Parathyroid adenoma (tissue), 2 donors: ENCODE data around the gene PCDHGB6.
"Not testable (repeated sequence)": the region's sequence is repeated elsewhere in the genome, so short reads cannot be mapped to it uniquely, and the experiment has no call there.

Experiments
- H2AFZ ChIP-seq: fragments of 300-600 bp; sonication (generic); one replicate; pipeline ENCODE4 v1.7.0; 2017; ENCODE audit warnings: antibody characterized with exemption, mild to moderate bottlenecking
- H3K27ac ChIP-seq: fragments of 300-600 bp; sonication (generic); one replicate; pipeline ENCODE4 v1.7.0; 2017
- H3K27me3 ChIP-seq: fragments of 300-600 bp; sonication (generic); one replicate; pipeline ENCODE4 v1.7.0; 2017; ENCODE audit warnings: low read length; ENCODE audit not compliant: control insufficient read depth, insufficient read depth
- H3K36me3 ChIP-seq: fragments of 300-600 bp; sonication (generic); one replicate; pipeline ENCODE4 v1.7.0; 2017; ENCODE audit warnings: low read length; ENCODE audit not compliant: control insufficient read depth, insufficient read depth
- H3K4me1 ChIP-seq: fragments of 300-600 bp; sonication (generic); one replicate; pipeline ENCODE4 v1.7.0; 2017; ENCODE audit warnings: control low read depth
- H3K4me2 ChIP-seq: fragments of 300-600 bp; sonication (generic); one replicate; pipeline ENCODE4 v1.7.0; 2017; ENCODE audit warnings: low read length
- H3K4me3 ChIP-seq: fragments of 300-600 bp; sonication (generic); one replicate; pipeline ENCODE4 v1.7.0; 2017; ENCODE audit warnings: low read depth, low read length
- H3K79me2 ChIP-seq: fragments of 300-600 bp; sonication (generic); one replicate; pipeline ENCODE4 v1.7.0; 2017; ENCODE audit warnings: control low read depth
- H3K9ac ChIP-seq: fragments of 300-600 bp; sonication (generic); one replicate; pipeline ENCODE4 v1.7.0; 2017; ENCODE audit warnings: mild to moderate bottlenecking
- H3K9me3 ChIP-seq: fragments of 300-600 bp; sonication (generic); one replicate; pipeline ENCODE4 v1.7.0; 2017; ENCODE audit warnings: low read length; ENCODE audit not compliant: control insufficient read depth
- CTCF ChIP-seq: fragments of 300-600 bp; sonication (generic); IDR thresholded peaks from one replicate; pipeline ENCODE4 v1.7.0; 2017; ENCODE audit warnings: antibody characterized with exemption, mild to moderate bottlenecking
- donor health status: primary hyperparathyroidism.

PCDHGB6 gene

GRCh38 chr5:141374627-141375026 is 33.2 kb upstream of the PCDHGB6 start:
- Histone ChIP-seq H3K27me3 (no peaks in the 10 kb centered on the region), H3K36me3 (no peaks in the 10 kb centered on the region), H3K9ac (no peak overlapping the region), H3K27ac (no peak overlapping the region), H3K4me2 (no peak overlapping the region), H2AFZ (no peak overlapping the region), H3K4me3 (no peak overlapping the region), H3K9me3 (peaks cover 15% of the 10 kb centered on the region), H3K79me2 (no peaks in the 10 kb centered on the region), H3K4me1 (no peaks in the 10 kb centered on the region)
- TF ChIP-seq CTCF = no peak

GRCh38 chr5:141375444-141376155 is 32.2 kb upstream of the PCDHGB6 start:
- not testable (repeated sequence) for H3K27ac ChIP-seq, H3K36me3 ChIP-seq, H3K27me3 ChIP-seq, H3K4me3 ChIP-seq, H3K4me1 ChIP-seq, H2AFZ ChIP-seq, H3K4me2 ChIP-seq, H3K9ac ChIP-seq, H3K79me2 ChIP-seq
- H3K9me3 ChIP-seq = peaks cover 10% of the 10 kb centered on the region

GRCh38 chr5:141382469-141383294 is 25.1 kb upstream of the PCDHGB6 start, which contains the start of gene PCDHGA7:
Gene PCDHGA7 (plus strand): TSS chr5:141382742. CDS start chr5:141382900, 158 bp downstream.
- H3K9me3 ChIP-seq = peaks cover 2% of the 10 kb centered on the region
- no peaks in the 10 kb centered on the region for H3K79me2 ChIP-seq
- H3K27ac ChIP-seq = no peak within 1 kb of the TSS
- H3K9ac ChIP-seq = no peak within 1 kb of the TSS
- TF ChIP-seq CTCF = no peak
- H3K36me3 ChIP-seq = no peaks in the 10 kb centered on the region
- H3K27me3 ChIP-seq = no peaks in the 10 kb centered on the region
- no peaks in the 10 kb centered on the region for H3K4me1 ChIP-seq
- H2AFZ ChIP-seq = peak within 1 kb of the TSS; percentile 40
- peak within 1 kb of the TSS; percentile 38 for H3K4me3 ChIP-seq
- peak within 1 kb of the TSS; percentile 12 for H3K4me2 ChIP-seq

- Histone ChIP-seq H3K4me1 (no peaks in the 10 kb centered on the region), H3K9me3 (peaks cover 2% of the 10 kb centered on the region), H3K9ac (no peak overlapping the region), H3K4me3 (no peak overlapping the region), H3K79me2 (no peaks in the 10 kb centered on the region), H3K27me3 (no peaks in the 10 kb centered on the region), H3K4me2 (no peak overlapping the region), H2AFZ (no peak overlapping the region), H3K27ac (no peak overlapping the region), H3K36me3 (no peaks in the 10 kb centered on the region)
- TF ChIP-seq CTCF = no peak
Observed at GRCh38 chr5:141383345-141383744, 24.5 kb upstream of the PCDHGB6 start.

GRCh38 chr5:141384471-141385267 is 23.2 kb upstream of the PCDHGB6 start:
- H3K36me3 ChIP-seq = no peaks in the 10 kb centered on the region
- no peaks in the 10 kb centered on the region for H3K27me3 ChIP-seq
- no peak overlapping the region for H3K9ac ChIP-seq
- H3K4me3 ChIP-seq = no peak overlapping the region
- no peak overlapping the region for H3K4me2 ChIP-seq
- H3K27ac ChIP-seq = no peak overlapping the region
- H3K4me1 ChIP-seq = no peaks in the 10 kb centered on the region
- H3K9me3 ChIP-seq = no peaks in the 10 kb centered on the region
- TF ChIP-seq CTCF = no peak
- no peaks in the 10 kb centered on the region for H3K79me2 ChIP-seq
- H2AFZ ChIP-seq = no peak overlapping the region
